Spleen (tissue), 11 donors: ENCODE results near the gene CREB3L2. TPM values are rescaled to one million over a fixed set of nuclear protein-coding genes. Genes with fewer than 3 reads are reported as not detected.

Experiments used
- DNase-seq: peaks from one replicate; pipeline ENCODE4 v3.0.0-alpha.2; 2020
- H3K27ac ChIP-seq, 8 donors: fragments of 200-600 bp; sonication (generic) in 7 of 8; 1 replicate in 4 of 8; 2 replicates in 4 of 8; pipeline versions ENCODE4 v1.5.0 to v1.8.0; 2016 to 2021; ENCODE audit warnings: inconsistent platforms in 4 of 8, mild to moderate bottlenecking in 4 of 8, moderate library complexity in 1 of 8
- H3K27me3 ChIP-seq, 7 donors: fragments of 200-600 bp; sonication (generic) in 6 of 7; replicated peaks in 1 of 7; 1 replicate in 4 of 7; 2 replicates in 3 of 7; pipeline versions ENCODE4 v1.5.0 to v1.8.0; 2016 to 2021; ENCODE audit warnings: inconsistent platforms in 3 of 7, mild to moderate bottlenecking in 1 of 7
- H3K36me3 ChIP-seq, 6 donors: fragments of 200-600 bp; sonication (generic) in 5 of 6; 1 replicate in 4 of 6; 2 replicates in 2 of 6; pipeline versions ENCODE4 v1.5.0 to v1.8.0; 2016 to 2021; ENCODE audit warnings: inconsistent platforms in 2 of 6
- H3K4me1 ChIP-seq, 6 donors: fragments of 200-600 bp; sonication (generic) in 5 of 6; 1 replicate in 3 of 6; 2 replicates in 3 of 6; pipeline versions ENCODE4 v1.5.0 to v1.8.0; 2016 to 2021; ENCODE audit warnings: inconsistent platforms in 3 of 6
- H3K4me3 ChIP-seq, 8 donors: fragments of 200-600 bp; sonication (generic) in 7 of 8; 1 replicate in 4 of 8; 2 replicates in 4 of 8; pipeline versions ENCODE4 v1.5.0 to v1.8.0; 2016 to 2021; ENCODE audit warnings: inconsistent platforms in 4 of 8, mild to moderate bottlenecking in 4 of 8, moderate library complexity in 2 of 8
- H3K9me3 ChIP-seq, 8 donors: fragments of 200-600 bp; sonication (generic) in 7 of 8; 1 replicate in 4 of 8; 2 replicates in 4 of 8; pipeline versions ENCODE4 v1.5.0 to v1.8.0; 2016 to 2021; ENCODE audit warnings: inconsistent platforms in 4 of 8
- POLR2A ChIP-seq, 3 donors: fragments of 450-650 bp; IDR thresholded peaks; one replicate each; pipeline ENCODE4 v1.5.1; 2017; ENCODE audit warnings: antibody characterized with exemption in 3 of 3, mild to moderate bottlenecking in 1 of 3
- POLR2AphosphoS5 ChIP-seq, 3 donors: sonication (generic); formaldehyde crosslinking; IDR thresholded peaks; one replicate each; pipeline ENCODE4 v1.5.1; 2017; ENCODE audit warnings: antibody characterized with exemption in 3 of 3
- WGBS, 5 donors: extraction: QIAGEN DNeasy Blood & Tissue Kit in 3 of 5; methylation state at CpG; one replicate each; pipeline versions ENCODE4 v1.1.5 to v1.1.7; 2013 to 2018; 5-methylcytosine and 5-hydroxymethylcytosine counted together
- intact Hi-C: fragments of 100-400 bp; cut with DNase I; formaldehyde crosslinking; loops from one replicate; pipeline ENCODE4 v1.15.0; 2023; ENCODE audit warnings: low total_unique reads
- polyA plus RNA-seq, 3 donors: library from polyadenylated mRNA; stranded (reverse); fragments of 200-250 nt; gene quantifications; one replicate each; pipeline ENCODE4 v1.2.1, GENCODE V29; 2013
- total RNA-seq, 7 donors: library from RNA; depleted of rRNA in 3 of 7; stranded (reverse); fragments of >200 nt in 3 of 7; fragmentation: NEBNext Ultra II Directional in 4 of 7; extraction: Animal tissue kit (Norgen Biotek cat#: 25700) in 4 of 7; gene quantifications; one replicate each; pipeline versions ENCODE4 v1.1.0 to v1.2.1, GENCODE V29; 2016 to 2021
- TF ChIP-seq, protein P1 (sequence below), 11 experiments: fragments of 200-600 bp in 7 of 11; fragments of 450-650 bp in 4 of 11; sonication (generic) in 4 of 11; IDR thresholded peaks in 8 of 11; conservative IDR thresholded peaks in 3 of 11; 1 replicate in 7 of 11; 2 replicates in 4 of 11; pipeline versions ENCODE4 v1.4.0 to v1.8.0; 2016 to 2021; ENCODE audit warnings: antibody characterized with exemption in 11 of 11, inconsistent platforms in 4 of 11, mild to moderate bottlenecking in 1 of 11
- donor health status: healthy with polysubstance abuse.
- donor health status: DM: no; HTN: no; CAD: no; lungs with moderate emphysema.
- donor health status: DM: no; HTN: no; CAD: no.
- donor health status: Bipolar disorder and iron deficiency.
- donor health status: healthy.
- donor health status: DM: no; HTN: no; CAD: no.
- donor health status: DM: yes; HTN: yes; CAD: no.

The CREB3L2 gene
- total and polyA plus RNA-seq, 10 donors, result 3.5 to 68.4 (median 42.4) TPM

DNA sequence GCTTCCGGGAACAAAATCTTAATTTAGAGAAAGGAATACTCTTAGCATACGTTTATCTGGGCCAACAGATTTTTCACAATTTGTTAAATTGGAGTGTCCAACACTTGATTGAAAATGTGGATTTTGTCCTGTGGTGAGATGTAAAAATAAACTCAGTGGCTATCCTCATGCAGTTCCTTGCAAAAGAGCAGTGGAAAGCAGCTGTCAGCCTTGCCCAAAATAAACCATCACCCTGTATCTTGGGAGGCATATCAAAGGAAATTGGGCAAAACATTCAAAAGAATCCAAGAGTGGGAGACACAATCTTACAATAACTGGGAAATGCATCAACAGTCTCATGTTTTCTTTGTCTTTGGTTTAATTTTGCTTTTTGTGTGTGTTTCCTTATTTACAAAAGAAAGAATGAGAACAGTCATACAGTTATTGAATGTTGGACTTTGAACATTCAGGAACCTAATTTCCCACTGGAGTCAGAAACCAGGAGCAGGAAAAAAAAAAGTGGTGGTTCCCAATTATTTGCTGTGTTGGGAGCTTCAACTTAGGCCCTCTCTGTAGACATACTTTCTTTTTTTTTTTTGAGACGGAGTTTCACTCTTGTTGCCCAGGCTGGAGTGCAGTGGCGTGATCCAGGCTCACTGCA lies 110.8 kb downstream of the CREB3L2 start:
- no peak for DNase-seq
- Histone ChIP-seq H3K36me3 (peaks cover 0 to 97% (median 27%) of the 10 kb centered on the region in 6 donors), H3K4me3 (no peak overlapping the region), H3K27me3 (no peaks in the 10 kb centered on the region), H3K4me1 (peaks cover 0 to 4% (median 0%) of the 10 kb centered on the region in 6 donors), H3K27ac (no peak overlapping the region), H3K9me3 (no peaks in the 10 kb centered on the region)
- TF ChIP-seq, protein P1, sequence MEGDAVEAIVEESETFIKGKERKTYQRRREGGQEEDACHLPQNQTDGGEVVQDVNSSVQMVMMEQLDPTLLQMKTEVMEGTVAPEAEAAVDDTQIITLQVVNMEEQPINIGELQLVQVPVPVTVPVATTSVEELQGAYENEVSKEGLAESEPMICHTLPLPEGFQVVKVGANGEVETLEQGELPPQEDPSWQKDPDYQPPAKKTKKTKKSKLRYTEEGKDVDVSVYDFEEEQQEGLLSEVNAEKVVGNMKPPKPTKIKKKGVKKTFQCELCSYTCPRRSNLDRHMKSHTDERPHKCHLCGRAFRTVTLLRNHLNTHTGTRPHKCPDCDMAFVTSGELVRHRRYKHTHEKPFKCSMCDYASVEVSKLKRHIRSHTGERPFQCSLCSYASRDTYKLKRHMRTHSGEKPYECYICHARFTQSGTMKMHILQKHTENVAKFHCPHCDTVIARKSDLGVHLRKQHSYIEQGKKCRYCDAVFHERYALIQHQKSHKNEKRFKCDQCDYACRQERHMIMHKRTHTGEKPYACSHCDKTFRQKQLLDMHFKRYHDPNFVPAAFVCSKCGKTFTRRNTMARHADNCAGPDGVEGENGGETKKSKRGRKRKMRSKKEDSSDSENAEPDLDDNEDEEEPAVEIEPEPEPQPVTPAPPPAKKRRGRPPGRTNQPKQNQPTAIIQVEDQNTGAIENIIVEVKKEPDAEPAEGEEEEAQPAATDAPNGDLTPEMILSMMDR (IDR thresholded peaks at IDR 0.05 in 8 of 11, conservative IDR thresholded peaks at IDR 0.05 in 3 of 11), result no peak
- TF ChIP-seq POLR2A (IDR thresholded peaks at IDR 0.05), result no peak
- 88 to 93% (median 93%) methylated on average over 4 of the region's 4 CpGs for WGBS, 5 donors
- intact Hi-C loops, result no loop called here

- WGBS, 5 donors, result 50 to 85% (median 78%) methylated on average over 3 of the region's 3 CpGs
- TF ChIP-seq POLR2A (IDR thresholded peaks at IDR 0.05) (no peak), POLR2AphosphoS5 (IDR thresholded peaks at IDR 0.05) (no peak)
- TF ChIP-seq, protein P1 (IDR thresholded peaks at IDR 0.05 in 8 of 11, conservative IDR thresholded peaks at IDR 0.05 in 3 of 11), result no peak
- H3K36me3 ChIP-seq, result peaks cover 0 to 95% (median 22%) of the 10 kb centered on the region in 6 donors
- H3K27me3 ChIP-seq, result no peaks in the 10 kb centered on the region
- intact Hi-C loops, result no loop called here
- no peak overlapping the region for H3K4me3 ChIP-seq
- no peak overlapping the region for H3K27ac ChIP-seq
- DNase-seq, result no peak
- H3K4me1 ChIP-seq, result no peaks in the 10 kb centered on the region
- no peaks in the 10 kb centered on the region for H3K9me3 ChIP-seq
These were observed 111.4 kb downstream of the CREB3L2 start for GRCh38 chr7:137890449-137890921.

DNA sequence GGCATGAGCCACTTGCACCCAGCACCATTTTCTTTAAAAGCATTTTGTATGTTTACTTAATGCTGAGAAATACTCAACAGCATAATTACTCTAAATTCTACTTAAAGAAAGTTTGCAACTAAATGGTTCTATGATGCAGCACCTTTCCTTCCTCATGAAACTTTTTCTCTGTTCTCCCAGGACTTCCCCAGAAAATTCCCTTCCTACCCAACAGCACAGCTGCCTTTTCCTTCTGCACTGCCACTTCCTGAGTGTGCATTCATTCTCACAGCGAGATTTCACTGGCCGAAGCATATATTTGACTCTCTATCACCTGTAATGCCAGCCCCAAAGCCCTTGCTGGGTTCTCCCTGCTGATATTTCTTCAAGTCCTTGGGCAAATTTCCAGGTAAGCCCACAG lies 113.6 kb downstream of the CREB3L2 start:
- intact Hi-C loops, result no loop called here
- peaks cover 0 to 95% (median 27%) of the 10 kb centered on the region in 6 donors for H3K36me3 ChIP-seq

GRCh38 chr7:137886746-137887145 lies 115.1 kb downstream of the CREB3L2 start:
- Histone ChIP-seq H3K4me3 (no peak overlapping the region), H3K36me3 (peaks cover 3 to 95% (median 40%) of the 10 kb centered on the region in 6 donors), H3K9me3 (peaks cover 0 to 9% (median 5%) of the 10 kb centered on the region in 8 donors), H3K4me1 (no peaks in the 10 kb centered on the region), H3K27me3 (no peaks in the 10 kb centered on the region), H3K27ac (no peak overlapping the region)
- TF ChIP-seq POLR2A (IDR thresholded peaks at IDR 0.05) (no peak), POLR2AphosphoS5 (IDR thresholded peaks at IDR 0.05) (no peak)
- TF ChIP-seq, protein P1 (IDR thresholded peaks at IDR 0.05 in 8 of 11, conservative IDR thresholded peaks at IDR 0.05 in 3 of 11), result no peak
- no peak for DNase-seq
- 81 to 93% (median 87%) methylated on average over 2 of the region's 2 CpGs for WGBS, 5 donors
- intact Hi-C loops, result no loop called here

More for the DNA sequence above, 113.6 kb downstream of the CREB3L2 start:
- 74 to 87% (median 77%) methylated on average over 2 of the region's 2 CpGs for WGBS, 5 donors
- no peaks in the 10 kb centered on the region for H3K9me3 ChIP-seq
- no peaks in the 10 kb centered on the region for H3K4me1 ChIP-seq
- no peak for TF ChIP-seq POLR2AphosphoS5 (IDR thresholded peaks at IDR 0.05)
- TF ChIP-seq, protein P1 (IDR thresholded peaks at IDR 0.05 in 8 of 11, conservative IDR thresholded peaks at IDR 0.05 in 3 of 11), result no peak
- no peak for TF ChIP-seq POLR2A (IDR thresholded peaks at IDR 0.05)
- no peak for DNase-seq
- no peaks in the 10 kb centered on the region for H3K27me3 ChIP-seq
- H3K4me3 ChIP-seq, result no peak overlapping the region
- no peak overlapping the region for H3K27ac ChIP-seq
